Ectodermal cell (in vitro differentiated cells): ENCODE results near the gene RBMS1.

Experiments used
- H3K27ac ChIP-seq: 2 replicates; pipeline ENCODE4 v1.7.0; 2013; ENCODE audit warnings: mild to moderate bottlenecking, low read depth, low read length; ENCODE audit not compliant: insufficient read depth, poor library complexity, severe bottlenecking
- H3K27me3 ChIP-seq: 2 replicates; pipeline ENCODE4 v1.7.0; 2013; ENCODE audit warnings: mild to moderate bottlenecking, low read length; ENCODE audit not compliant: insufficient read depth, control insufficient read depth, poor library complexity, severe bottlenecking
- H3K36me3 ChIP-seq: one replicate; pipeline ENCODE4 v1.7.0; 2013; ENCODE audit warnings: low read length; ENCODE audit not compliant: control insufficient read depth, insufficient read depth
- H3K4me1 ChIP-seq: one replicate; pipeline ENCODE4 v1.7.0; 2013; ENCODE audit warnings: low read length; ENCODE audit not compliant: control insufficient read depth, insufficient read depth
- H3K4me3 ChIP-seq: 2 replicates; pipeline ENCODE4 v1.7.0; 2013; ENCODE audit warnings: low read depth, low read length, control low read depth; ENCODE audit not compliant: insufficient read depth
- H3K9me3 ChIP-seq: 2 replicates; pipeline ENCODE4 v1.7.0; 2013; ENCODE audit warnings: mild to moderate bottlenecking, low read length, moderate library complexity; ENCODE audit not compliant: control insufficient read depth
- WGBS, 2 experiments: methylation state at CpG; one replicate each; pipeline ENCODE4 v1.1.7; 2013; ENCODE audit warnings: missing lambda C conversion rate in 2 of 2; 5-methylcytosine and 5-hydroxymethylcytosine counted together

The RBMS1 gene

GRCh38 chr2:160355080-160355479 lies 138.5 kb downstream of the RBMS1 start:
- Histone ChIP-seq H3K9me3 (no peaks in the 10 kb centered on the region), H3K27ac (no peak overlapping the region), H3K36me3 (no peaks in the 10 kb centered on the region), H3K27me3 (no peaks in the 10 kb centered on the region), H3K4me1 (no peaks in the 10 kb centered on the region), H3K4me3 (no peak overlapping the region)
- 94 to 100% methylated on average over 2 of the region's 2 CpGs for WGBS, 2 experiments

- no peak overlapping the region for H3K27ac ChIP-seq
- H3K27me3 ChIP-seq, result no peaks in the 10 kb centered on the region
- H3K36me3 ChIP-seq, result no peaks in the 10 kb centered on the region
- no peaks in the 10 kb centered on the region for H3K4me1 ChIP-seq
- H3K4me3 ChIP-seq, result no peak overlapping the region
- 93 to 97% methylated on average over 6 of the region's 6 CpGs for WGBS, 2 experiments
- H3K9me3 ChIP-seq, result no peaks in the 10 kb centered on the region
Observed at GRCh38 chr2:160354677-160355076, 138.9 kb downstream of the RBMS1 start.

- no peaks in the 10 kb centered on the region for H3K36me3 ChIP-seq
- H3K27me3 ChIP-seq, result no peaks in the 10 kb centered on the region
- H3K4me3 ChIP-seq, result no peak overlapping the region
- 93 to 97% methylated on average over 5 of the region's 5 CpGs for WGBS, 2 experiments
- H3K9me3 ChIP-seq, result no peaks in the 10 kb centered on the region
- no peak overlapping the region for H3K27ac ChIP-seq
- no peaks in the 10 kb centered on the region for H3K4me1 ChIP-seq
Observed at GRCh38 chr2:160353813-160354212, 139.8 kb downstream of the RBMS1 start.

GRCh38 chr2:160353166-160353565 lies 140.4 kb downstream of the RBMS1 start:
- WGBS, 2 experiments, result 100% methylated on average over 1 of the region's 1 CpG; no CpG with 5 or more reads in 1 of the 2 experiments
- no peaks in the 10 kb centered on the region for H3K9me3 ChIP-seq
- no peaks in the 10 kb centered on the region for H3K27me3 ChIP-seq
- H3K4me3 ChIP-seq, result no peak overlapping the region
- H3K36me3 ChIP-seq, result no peaks in the 10 kb centered on the region
- no peak overlapping the region for H3K27ac ChIP-seq
- H3K4me1 ChIP-seq, result no peaks in the 10 kb centered on the region

- Histone ChIP-seq H3K27ac (no peak overlapping the region), H3K4me1 (no peaks in the 10 kb centered on the region), H3K9me3 (no peaks in the 10 kb centered on the region), H3K36me3 (no peaks in the 10 kb centered on the region), H3K4me3 (no peak overlapping the region), H3K27me3 (no peaks in the 10 kb centered on the region)
- WGBS, 2 experiments, result 82 to 88% methylated on average over 5 of the region's 5 CpGs
Observed at GRCh38 chr2:160352500-160352899, 141.1 kb downstream of the RBMS1 start.

GRCh38 chr2:160351956-160352355 lies 141.7 kb downstream of the RBMS1 start:
- no peak overlapping the region for H3K27ac ChIP-seq
- 95 to 98% methylated on average over 4 of the region's 4 CpGs for WGBS, 2 experiments
- H3K4me1 ChIP-seq, result no peaks in the 10 kb centered on the region
- no peaks in the 10 kb centered on the region for H3K27me3 ChIP-seq
- H3K9me3 ChIP-seq, result no peaks in the 10 kb centered on the region
- no peaks in the 10 kb centered on the region for H3K36me3 ChIP-seq
- H3K4me3 ChIP-seq, result no peak overlapping the region

- H3K27ac ChIP-seq, result no peak overlapping the region
- 80 to 86% methylated on average over 1 of the region's 2 CpGs for WGBS, 2 experiments
- no peaks in the 10 kb centered on the region for H3K36me3 ChIP-seq
- no peaks in the 10 kb centered on the region for H3K27me3 ChIP-seq
- no peaks in the 10 kb centered on the region for H3K4me1 ChIP-seq
- H3K4me3 ChIP-seq, result no peak overlapping the region
- H3K9me3 ChIP-seq, result no peaks in the 10 kb centered on the region
Observed at GRCh38 chr2:160349306-160349705, 144.3 kb downstream of the RBMS1 start.

GRCh38 chr2:160347269-160347863 lies 146.2 kb downstream of the RBMS1 start:
- no peak overlapping the region for H3K27ac ChIP-seq
- WGBS, 2 experiments, result 95 to 100% methylated on average over 1 of the region's 1 CpG
- H3K9me3 ChIP-seq, result no peaks in the 10 kb centered on the region
- H3K27me3 ChIP-seq, result no peaks in the 10 kb centered on the region
- peaks cover 3% of the 10 kb centered on the region for H3K4me1 ChIP-seq
- H3K36me3 ChIP-seq, result no peaks in the 10 kb centered on the region
- no peak overlapping the region for H3K4me3 ChIP-seq

GRCh38 chr2:160345071-160345764 lies 148.4 kb downstream of the RBMS1 start:
- Histone ChIP-seq H3K4me3 (no peak overlapping the region), H3K36me3 (no peaks in the 10 kb centered on the region), H3K9me3 (no peaks in the 10 kb centered on the region), H3K27me3 (no peaks in the 10 kb centered on the region), H3K4me1 (peaks cover 3% of the 10 kb centered on the region), H3K27ac (no peak overlapping the region)
- 96 to 97% methylated on average over 5 of the region's 5 CpGs for WGBS, 2 experiments

- Histone ChIP-seq H3K4me1 (peaks cover 3% of the 10 kb centered on the region), H3K36me3 (no peaks in the 10 kb centered on the region), H3K27ac (no peak overlapping the region), H3K9me3 (no peaks in the 10 kb centered on the region), H3K4me3 (no peak overlapping the region), H3K27me3 (no peaks in the 10 kb centered on the region)
- WGBS, 2 experiments, result 86 to 100% methylated on average over 2 of the region's 2 CpGs
Observed at GRCh38 chr2:160343404-160343803, 150.2 kb downstream of the RBMS1 start.
